Subcutaneous adipose tissue (tissue), 4 donors: ENCODE data around the gene GRID1. TPM values are rescaled to one million over a fixed set of nuclear protein-coding genes. Genes with fewer than 3 reads are reported as not detected.

Experiments
- total RNA-seq, 4 donors: library from RNA; depleted of rRNA; stranded (reverse); fragments of >200 nt; gene quantifications; one replicate each; pipeline ENCODE4 v1.1.0, GENCODE V29; 2016
- TF ChIP-seq, protein P1 (sequence below): fragments of 450-650 bp; IDR thresholded peaks from one replicate; pipeline ENCODE4 v1.5.1; 2016; ENCODE audit warnings: low read depth, mild to moderate bottlenecking, control low read depth, antibody characterized with exemption, moderate library complexity

Gene GRID1
- total RNA-seq, 4 donors from 2014 or later = 0.49 to 2.0 (median 1.1) TPM

GRCh38 chr10:85900061-85900460, 466.5 kb downstream of the GRID1 start:
- TF ChIP-seq, protein P1, sequence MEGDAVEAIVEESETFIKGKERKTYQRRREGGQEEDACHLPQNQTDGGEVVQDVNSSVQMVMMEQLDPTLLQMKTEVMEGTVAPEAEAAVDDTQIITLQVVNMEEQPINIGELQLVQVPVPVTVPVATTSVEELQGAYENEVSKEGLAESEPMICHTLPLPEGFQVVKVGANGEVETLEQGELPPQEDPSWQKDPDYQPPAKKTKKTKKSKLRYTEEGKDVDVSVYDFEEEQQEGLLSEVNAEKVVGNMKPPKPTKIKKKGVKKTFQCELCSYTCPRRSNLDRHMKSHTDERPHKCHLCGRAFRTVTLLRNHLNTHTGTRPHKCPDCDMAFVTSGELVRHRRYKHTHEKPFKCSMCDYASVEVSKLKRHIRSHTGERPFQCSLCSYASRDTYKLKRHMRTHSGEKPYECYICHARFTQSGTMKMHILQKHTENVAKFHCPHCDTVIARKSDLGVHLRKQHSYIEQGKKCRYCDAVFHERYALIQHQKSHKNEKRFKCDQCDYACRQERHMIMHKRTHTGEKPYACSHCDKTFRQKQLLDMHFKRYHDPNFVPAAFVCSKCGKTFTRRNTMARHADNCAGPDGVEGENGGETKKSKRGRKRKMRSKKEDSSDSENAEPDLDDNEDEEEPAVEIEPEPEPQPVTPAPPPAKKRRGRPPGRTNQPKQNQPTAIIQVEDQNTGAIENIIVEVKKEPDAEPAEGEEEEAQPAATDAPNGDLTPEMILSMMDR = no peak

GRCh38 chr10:85891472-85891871, 475.1 kb downstream of the GRID1 start:
- TF ChIP-seq, protein P1 = no peak

- TF ChIP-seq, protein P1 = no peak
Measured at GRCh38 chr10:85888559-85888958, 478.0 kb downstream of the GRID1 start.

- TF ChIP-seq, protein P1 = no peak
Measured at GRCh38 chr10:85888004-85888403, 478.6 kb downstream of the GRID1 start.

DNA sequence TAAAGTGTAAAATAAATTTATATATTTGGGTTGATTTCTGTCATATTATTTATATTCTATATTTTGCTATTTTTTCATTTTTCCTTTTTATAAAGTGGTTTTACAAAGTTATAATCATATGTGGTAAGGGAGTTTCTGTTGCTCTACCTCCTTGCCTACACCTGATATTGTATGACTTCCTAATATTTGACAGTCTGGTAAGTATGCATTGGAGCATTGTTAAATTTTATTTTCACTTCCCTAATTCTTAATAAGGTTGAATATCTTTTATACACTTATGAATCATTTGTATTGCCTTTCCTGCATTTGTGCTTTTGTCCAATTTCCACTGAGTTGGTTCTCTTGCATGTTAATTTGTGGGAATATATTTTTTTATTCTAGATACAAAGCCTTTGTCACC, 492.4 kb downstream of the GRID1 start:
- TF ChIP-seq, protein P1 = no peak

- TF ChIP-seq, protein P1 = no peak
Measured at GRCh38 chr10:85873063-85873462, 493.5 kb downstream of the GRID1 start.

DNA sequence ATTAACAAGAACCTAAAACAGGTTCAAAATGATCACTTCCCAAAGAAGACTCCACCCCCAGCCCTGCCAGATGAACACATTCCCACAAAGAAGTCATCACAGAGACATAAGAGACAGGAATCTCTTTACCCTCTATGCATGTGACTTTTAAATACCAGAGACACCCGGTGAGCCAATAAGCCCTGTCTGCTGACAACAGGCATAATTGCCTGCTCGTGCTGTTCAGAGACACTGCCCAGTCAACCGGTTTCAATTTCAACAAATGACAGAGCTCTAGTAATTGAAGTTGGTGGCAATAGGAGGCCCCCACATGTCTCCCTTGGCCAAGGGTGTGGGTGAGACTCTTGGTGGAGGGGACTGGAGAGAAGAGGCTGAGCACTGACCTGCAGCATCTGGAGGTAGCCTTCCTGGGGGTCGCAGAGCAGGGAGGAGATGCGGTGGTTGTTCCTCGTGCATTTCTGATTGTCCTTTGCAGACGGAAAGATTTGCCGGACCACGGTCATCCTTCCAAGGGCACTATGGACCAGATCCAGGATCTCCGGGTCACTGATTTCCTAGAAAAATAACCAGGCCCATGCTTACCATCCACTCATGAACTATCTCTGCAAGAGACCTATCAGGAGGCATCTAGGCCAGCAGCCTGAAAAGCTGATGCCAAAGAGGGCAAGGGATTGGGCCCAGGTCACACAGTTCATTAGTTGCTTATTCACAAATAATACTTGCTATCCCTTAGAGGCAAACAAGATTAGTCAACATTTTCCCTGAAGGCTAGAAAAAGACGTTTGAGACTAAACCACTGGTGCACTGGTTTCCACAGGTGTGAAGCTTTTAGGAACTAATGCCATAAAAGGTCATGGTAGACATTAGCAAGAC, 497.7 kb downstream of the GRID1 start:
- TF ChIP-seq, protein P1 = no peak
